Measurements from ENCODE around the gene ASB15.
"Not testable (repeated sequence)": the region's sequence is repeated elsewhere in the genome, so short reads cannot be mapped to it uniquely, and the experiment has no call there.

Gene ASB15

GRCh38 chr7:123632808-123633207 is 31.2 kb downstream of the ASB15 start:
- Histone ChIP-seq H3K9ac (ENCODE audit: low read depth, low read length) (no peak overlapping the region), H3K4me2 (ENCODE audit: insufficient read depth, low read length) (no peak overlapping the region), H3K4me3 (ENCODE audit: low read depth in 1 of 2, low read length in 2 of 2) (no peak overlapping the region), H3K4me1 (ENCODE audit: insufficient read depth, low read length) (no peaks in the 10 kb centered on the region), H3K27ac (ENCODE audit: low read length) (no peak overlapping the region), H3K36me3 (ENCODE audit: insufficient read depth, low read length) (no peaks in the 10 kb centered on the region), H4K20me1 (ENCODE audit: insufficient read depth, low read length) (no peaks in the 10 kb centered on the region), H2AFZ (ENCODE audit: low read depth, low read length) (no peak overlapping the region), H3K27me3 (ENCODE audit: insufficient read depth, low read length, poor library complexity) (no peaks in the 10 kb centered on the region), H3K9me3 (ENCODE audit: insufficient read depth, low read length, severe bottlenecking) (no peaks in the 10 kb centered on the region), H3K79me2 (ENCODE audit: insufficient read depth, low read length) (no peaks in the 10 kb centered on the region)
- TF ChIP-seq CTCF (IDR thresholded peaks at IDR 0.05; ENCODE audit: borderline replicate concordance, extremely low read depth, low read length, poor library complexity, severe bottlenecking): no peak
- no peak for TF ChIP-seq EZH2 (IDR thresholded peaks at IDR 0.05; ENCODE audit: borderline replicate concordance, low read depth, low read length, severe bottlenecking)
- ATAC-seq (ENCODE audit: insufficient read depth, low read depth) (no peak), DNase-seq (no peak)

- Histone ChIP-seq H3K9ac (ENCODE audit: low read depth, low read length) (no peak overlapping the region), H3K4me3 (ENCODE audit: low read depth in 1 of 2, low read length in 2 of 2) (no peak overlapping the region), H3K4me1 (ENCODE audit: insufficient read depth, low read length) (no peaks in the 10 kb centered on the region), H2AFZ (ENCODE audit: low read depth, low read length) (no peak overlapping the region), H3K27ac (ENCODE audit: low read length) (no peak overlapping the region), H4K20me1 (ENCODE audit: insufficient read depth, low read length) (no peaks in the 10 kb centered on the region), H3K36me3 (ENCODE audit: insufficient read depth, low read length) (no peaks in the 10 kb centered on the region), H3K4me2 (ENCODE audit: insufficient read depth, low read length) (no peak overlapping the region), H3K27me3 (ENCODE audit: insufficient read depth, low read length, poor library complexity) (no peaks in the 10 kb centered on the region), H3K79me2 (ENCODE audit: insufficient read depth, low read length) (no peaks in the 10 kb centered on the region), H3K9me3 (ENCODE audit: insufficient read depth, low read length, severe bottlenecking) (no peaks in the 10 kb centered on the region)
- TF ChIP-seq CTCF (IDR thresholded peaks at IDR 0.05; ENCODE audit: borderline replicate concordance, extremely low read depth, low read length, poor library complexity, severe bottlenecking) (no peak), EZH2 (IDR thresholded peaks at IDR 0.05; ENCODE audit: borderline replicate concordance, low read depth, low read length, severe bottlenecking) (no peak)
- ATAC-seq (ENCODE audit: insufficient read depth, low read depth): no peak
- DNase-seq: no peak
Observed at GRCh38 chr7:123633553-123633952, 31.9 kb downstream of the ASB15 start.

- H2AFZ ChIP-seq (ENCODE audit: low read depth, low read length); DNase-seq; H3K27me3 ChIP-seq (ENCODE audit: insufficient read depth, low read length, poor library complexity); H3K4me1 ChIP-seq (ENCODE audit: insufficient read depth, low read length); H3K27ac ChIP-seq (ENCODE audit: low read length); H3K36me3 ChIP-seq (ENCODE audit: insufficient read depth, low read length); H4K20me1 ChIP-seq (ENCODE audit: insufficient read depth, low read length); H3K4me2 ChIP-seq (ENCODE audit: insufficient read depth, low read length); H3K79me2 ChIP-seq (ENCODE audit: insufficient read depth, low read length); H3K9ac ChIP-seq (ENCODE audit: low read depth, low read length); ATAC-seq (ENCODE audit: insufficient read depth, low read depth); H3K9me3 ChIP-seq (ENCODE audit: insufficient read depth, low read length, severe bottlenecking); H3K4me3 ChIP-seq (ENCODE audit: low read depth in 1 of 2, low read length in 2 of 2): not testable (repeated sequence)
Observed at GRCh38 chr7:123634011-123634573, 32.5 kb downstream of the ASB15 start.

GRCh38 chr7:123635551-123636359 is 34.1 kb downstream of the ASB15 start:
- Histone ChIP-seq H3K4me1 (ENCODE audit: insufficient read depth, low read length) (no peaks in the 10 kb centered on the region), H3K27ac (ENCODE audit: low read length) (no peak overlapping the region), H2AFZ (ENCODE audit: low read depth, low read length) (no peak overlapping the region), H3K4me3 (ENCODE audit: low read depth in 1 of 2, low read length in 2 of 2) (no peak overlapping the region), H3K79me2 (ENCODE audit: insufficient read depth, low read length) (no peaks in the 10 kb centered on the region), H3K27me3 (ENCODE audit: insufficient read depth, low read length, poor library complexity) (no peaks in the 10 kb centered on the region), H3K9me3 (ENCODE audit: insufficient read depth, low read length, severe bottlenecking) (no peaks in the 10 kb centered on the region), H3K36me3 (ENCODE audit: insufficient read depth, low read length) (no peaks in the 10 kb centered on the region), H3K4me2 (ENCODE audit: insufficient read depth, low read length) (no peak overlapping the region), H4K20me1 (ENCODE audit: insufficient read depth, low read length) (no peaks in the 10 kb centered on the region), H3K9ac (ENCODE audit: low read depth, low read length) (no peak overlapping the region)
- ATAC-seq (ENCODE audit: insufficient read depth, low read depth) (peak; percentile 68; the same call in 1 of the 3 replicates), DNase-seq (no peak)
- TF ChIP-seq CTCF (IDR thresholded peaks at IDR 0.05; ENCODE audit: borderline replicate concordance, extremely low read depth, low read length, poor library complexity, severe bottlenecking) (peak; percentile 58), EZH2 (IDR thresholded peaks at IDR 0.05; ENCODE audit: borderline replicate concordance, low read depth, low read length, severe bottlenecking) (no peak)
